22Rv1 (cell line): ENCODE results near the gene SIX3.

Experiments
- H3K27ac ChIP-seq: fragments of 450-650 bp; 2 replicates; pipeline ENCODE4 v1.5.1; 2017
- ZFX ChIP-seq: fragments of 450-650 bp; IDR thresholded peaks from 2 replicates; pipeline ENCODE4 v1.6.1; 2017; ENCODE audit warnings: antibody characterized with exemption, borderline replicate concordance
- TF ChIP-seq, protein P1 (sequence below): fragments of 450-650 bp; IDR thresholded peaks from 2 replicates; pipeline ENCODE4 v1.5.1; 2017; ENCODE audit warnings: mild to moderate bottlenecking

SIX3 gene

DNA sequence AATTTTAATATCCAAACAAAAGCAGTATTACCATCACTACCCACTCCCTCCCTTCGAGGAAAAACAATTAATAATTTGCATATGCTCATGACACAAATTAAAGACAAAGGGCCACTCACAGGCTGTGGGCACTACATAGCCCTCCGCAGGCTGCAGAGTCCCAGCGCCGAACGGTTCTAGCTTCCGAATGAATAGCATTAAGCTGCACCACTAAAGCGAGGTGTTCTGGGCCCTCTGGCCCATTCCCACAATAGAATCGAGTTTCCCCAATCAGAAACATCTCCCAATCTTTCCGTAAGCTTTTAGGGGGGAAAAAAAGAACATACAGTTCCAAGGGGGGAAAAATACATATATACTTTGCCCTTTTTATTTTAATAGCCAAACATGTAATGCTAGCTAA lies 14.5 kb upstream of the SIX3 start:
- H3K27ac ChIP-seq: no peak overlapping the region
- no peak for TF ChIP-seq ZFX
- TF ChIP-seq, protein P1, sequence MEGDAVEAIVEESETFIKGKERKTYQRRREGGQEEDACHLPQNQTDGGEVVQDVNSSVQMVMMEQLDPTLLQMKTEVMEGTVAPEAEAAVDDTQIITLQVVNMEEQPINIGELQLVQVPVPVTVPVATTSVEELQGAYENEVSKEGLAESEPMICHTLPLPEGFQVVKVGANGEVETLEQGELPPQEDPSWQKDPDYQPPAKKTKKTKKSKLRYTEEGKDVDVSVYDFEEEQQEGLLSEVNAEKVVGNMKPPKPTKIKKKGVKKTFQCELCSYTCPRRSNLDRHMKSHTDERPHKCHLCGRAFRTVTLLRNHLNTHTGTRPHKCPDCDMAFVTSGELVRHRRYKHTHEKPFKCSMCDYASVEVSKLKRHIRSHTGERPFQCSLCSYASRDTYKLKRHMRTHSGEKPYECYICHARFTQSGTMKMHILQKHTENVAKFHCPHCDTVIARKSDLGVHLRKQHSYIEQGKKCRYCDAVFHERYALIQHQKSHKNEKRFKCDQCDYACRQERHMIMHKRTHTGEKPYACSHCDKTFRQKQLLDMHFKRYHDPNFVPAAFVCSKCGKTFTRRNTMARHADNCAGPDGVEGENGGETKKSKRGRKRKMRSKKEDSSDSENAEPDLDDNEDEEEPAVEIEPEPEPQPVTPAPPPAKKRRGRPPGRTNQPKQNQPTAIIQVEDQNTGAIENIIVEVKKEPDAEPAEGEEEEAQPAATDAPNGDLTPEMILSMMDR: no peak

DNA sequence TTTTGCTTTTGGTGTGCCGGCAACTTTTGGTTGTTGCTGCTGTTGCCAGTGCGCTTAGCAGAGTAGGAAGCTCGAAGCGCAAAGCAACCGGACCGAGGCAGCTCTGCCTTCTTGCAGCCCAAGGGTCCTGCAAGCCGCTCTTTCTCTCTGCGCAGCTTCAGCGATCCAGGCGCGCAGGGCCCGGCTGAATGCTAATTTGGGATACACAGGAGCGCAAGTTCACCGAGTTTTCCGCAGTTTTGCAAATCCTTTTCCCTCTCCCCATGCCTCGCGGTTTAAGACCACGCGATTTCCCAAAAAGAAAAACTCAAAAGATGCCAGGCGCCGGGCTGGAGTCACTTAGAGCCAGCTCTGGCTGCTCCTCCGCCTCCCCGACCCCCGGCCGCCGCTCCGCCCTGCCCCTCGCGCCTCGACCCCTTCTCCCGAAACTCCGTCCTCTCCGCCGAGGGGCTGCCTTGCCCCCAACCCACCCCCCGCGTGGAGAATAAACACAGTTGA lies 13.5 kb upstream of the SIX3 start:
- no peak overlapping the region for H3K27ac ChIP-seq
- TF ChIP-seq, protein P1: no peak
- no peak for TF ChIP-seq ZFX

DNA sequence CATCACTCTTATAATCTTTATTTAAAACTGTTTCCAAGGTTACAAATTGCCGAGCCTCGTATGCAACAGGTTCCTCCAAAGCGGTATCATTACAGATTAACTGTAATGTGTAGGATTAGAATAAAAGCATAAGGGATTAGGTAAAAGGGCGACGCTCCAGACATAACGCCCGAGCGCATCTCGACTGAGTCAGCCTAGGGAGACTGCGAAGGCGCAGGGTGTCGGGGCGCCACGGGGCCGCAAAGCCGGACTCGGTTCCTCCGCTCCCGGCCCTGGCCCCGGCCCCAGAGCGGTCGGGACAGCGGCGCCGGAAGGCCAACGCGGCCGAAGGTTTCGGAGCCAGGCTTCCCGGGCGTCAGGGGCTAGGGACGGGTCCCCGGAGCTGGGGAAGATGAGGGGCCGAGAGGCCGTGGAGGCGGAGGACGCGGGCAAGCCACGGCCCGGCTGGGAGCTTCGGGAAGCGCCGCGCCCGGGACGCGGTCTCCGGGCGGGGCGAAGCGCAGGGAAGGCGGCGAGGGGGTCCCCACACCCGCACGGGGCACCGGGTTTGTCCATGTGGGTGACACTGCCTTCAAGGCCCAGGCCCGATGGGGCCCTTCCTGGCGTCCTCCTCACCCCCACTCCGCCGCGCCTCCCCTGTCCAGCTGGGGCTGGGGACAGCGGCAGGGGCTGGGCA lies 12.9 kb upstream of the SIX3 start:
- TF ChIP-seq ZFX: no peak
- TF ChIP-seq, protein P1: no peak
- no peak overlapping the region for H3K27ac ChIP-seq

DNA sequence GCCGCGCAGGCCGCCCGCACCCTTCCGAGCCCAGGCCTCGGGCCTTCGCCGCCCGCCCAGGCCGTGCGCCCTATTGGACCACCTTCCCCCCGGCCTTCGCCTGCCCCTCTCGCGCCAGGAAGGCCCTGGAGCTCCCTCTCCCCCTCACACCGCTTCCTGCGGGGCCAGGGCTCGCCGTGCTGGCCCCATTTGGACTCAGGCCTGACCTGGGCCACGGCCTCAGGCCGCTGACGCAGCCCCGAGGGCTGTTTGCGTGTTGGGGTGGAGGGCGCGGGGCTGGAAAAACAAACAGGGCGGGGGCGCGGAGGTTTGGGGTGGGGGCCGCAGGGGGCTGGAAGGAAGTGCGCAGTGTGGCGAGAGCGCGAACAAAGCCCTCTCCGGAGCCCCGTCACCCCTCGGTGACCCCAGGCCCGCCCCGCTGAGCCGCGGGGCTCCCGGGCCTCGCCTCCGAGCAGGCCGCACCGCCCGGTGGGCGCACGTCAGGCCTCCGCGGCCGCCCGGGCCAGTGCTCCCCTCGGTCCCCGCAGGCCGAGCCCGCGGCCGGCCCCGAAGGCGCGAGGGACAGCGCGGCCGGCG lies 12.3 kb upstream of the SIX3 start:
- H3K27ac ChIP-seq: no peak overlapping the region
- no peak for TF ChIP-seq ZFX
- TF ChIP-seq, protein P1: no peak

DNA sequence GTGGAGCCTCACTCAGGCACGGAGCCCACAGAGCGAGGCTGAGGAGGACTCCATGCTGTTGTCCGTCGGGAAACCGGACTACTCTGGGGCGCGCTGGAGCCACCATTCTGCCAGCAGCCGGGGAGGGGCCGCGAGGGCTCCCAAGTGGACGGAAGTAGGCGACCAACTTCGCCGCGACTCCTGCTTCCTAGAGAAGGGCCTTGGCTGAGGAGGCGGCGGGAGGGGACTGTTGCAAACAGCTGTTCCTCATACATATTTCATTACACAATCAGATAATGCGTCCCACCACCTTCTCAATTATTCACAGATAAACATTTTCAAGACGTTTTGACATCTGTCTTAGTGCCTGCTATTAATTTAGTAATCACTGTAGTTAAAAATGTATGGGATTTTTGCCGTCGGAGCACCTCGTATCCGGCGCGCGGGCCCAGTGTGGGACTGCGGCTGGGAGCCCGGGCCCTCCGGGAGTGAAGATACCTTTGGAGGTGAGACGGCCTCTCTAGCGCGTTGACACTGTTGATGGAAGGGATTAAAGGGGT lies 11.7 kb upstream of the SIX3 start:
- no peak overlapping the region for H3K27ac ChIP-seq
- TF ChIP-seq, protein P1: no peak
- TF ChIP-seq ZFX: no peak

DNA sequence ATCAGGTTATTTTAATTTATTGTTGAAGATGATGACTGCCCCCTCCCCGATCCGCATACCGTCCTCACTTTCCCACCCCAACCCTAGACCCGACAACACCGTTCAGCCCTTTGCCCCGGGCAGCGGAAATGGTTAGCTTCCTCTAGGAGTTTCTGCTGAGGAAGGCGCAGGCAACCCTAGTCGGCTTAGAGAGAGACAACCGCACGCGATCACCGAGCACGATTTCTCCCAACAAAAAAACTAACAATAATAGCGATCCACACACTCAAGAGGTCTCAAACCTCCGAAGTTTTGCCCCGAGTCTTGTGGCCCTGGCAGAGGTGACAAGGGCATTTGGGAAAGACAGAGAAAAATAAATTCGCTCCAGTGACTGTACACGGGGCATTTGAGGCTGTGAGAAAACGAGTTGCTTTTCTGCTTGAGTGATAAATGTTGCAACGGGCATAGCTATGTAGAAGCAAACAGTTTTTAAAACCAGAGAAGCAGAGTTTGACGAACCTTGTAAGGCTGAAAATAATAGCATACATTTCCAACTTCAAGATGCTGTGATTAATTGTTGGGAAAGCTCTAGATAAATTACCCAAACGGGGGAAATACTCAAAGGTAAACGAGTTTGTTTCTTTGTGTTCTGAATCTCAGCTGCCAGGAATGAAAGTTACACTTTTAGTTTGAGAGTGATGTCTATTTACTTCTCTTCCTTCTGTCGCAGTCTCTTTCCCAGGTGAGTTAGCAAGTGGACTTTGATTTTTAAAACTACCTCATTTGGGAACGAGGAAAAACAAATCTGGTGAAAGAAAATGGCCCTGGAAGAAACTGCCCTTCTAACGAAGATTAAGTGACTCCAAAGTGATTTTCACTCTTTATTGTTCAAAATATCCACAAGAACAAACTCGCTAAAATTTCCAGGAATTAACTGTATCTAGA lies 11.0 kb upstream of the SIX3 start:
- TF ChIP-seq, protein P1: no peak
- TF ChIP-seq ZFX: no peak

More for the DNA sequence above, 11.0 kb upstream of the SIX3 start:
- H3K27ac ChIP-seq: no peak overlapping the region
